ENCODE results near the gene ARHGEF38. TPM values are rescaled to one million over a fixed set of nuclear protein-coding genes. Genes with fewer than 3 reads are reported as not detected.

ARHGEF38 gene
- total RNA-seq, 2 donors from 2014 or later, result 0.51 to 2.1 TPM

- Histone ChIP-seq H3K9ac (ENCODE audit: extremely low read depth, low read length, poor library complexity, severe bottlenecking) (no peak overlapping the region), H3K9me3 (ENCODE audit: control insufficient read depth, low read length) (no peaks in the 10 kb centered on the region), H3K36me3 (ENCODE audit: control insufficient read depth, insufficient read depth, low read length) (no peaks in the 10 kb centered on the region), H3K4me3 (ENCODE audit: low read length) (no peak overlapping the region), H3K27ac (ENCODE audit: low read depth, low read length) (no peak overlapping the region), H3K27me3 (ENCODE audit: control insufficient read depth, insufficient read depth, low read length, poor library complexity, severe bottlenecking) (no peaks in the 10 kb centered on the region), H3K4me1 (ENCODE audit: control insufficient read depth, insufficient read depth, low read length) (no peaks in the 10 kb centered on the region)
- DNase-seq, result no peak
- no peak for TF ChIP-seq CTCF (conservative IDR thresholded peaks at IDR 0.05)
- Mint-ChIP-seq H3K4me3 (no peak overlapping the region), H3K9me3 (no peaks in the 10 kb centered on the region), H3K27me3 (ENCODE audit: insufficient read depth) (no peaks in the 10 kb centered on the region), H3K4me1 (peaks cover 20% of the 10 kb centered on the region), H3K27ac (no peak overlapping the region), H3K36me3 (ENCODE audit: low read depth) (no peaks in the 10 kb centered on the region)
- WGBS, 2 experiments (ENCODE audit: insufficient coverage in 1 of 2, insufficient read length in 1 of 2), result 93 to 100% methylated on average over 1 to 8 of the region's 8 CpGs
These were observed 79.5 kb downstream of the ARHGEF38 start for GRCh38 chr4:105631818-105632400.

- Mint-ChIP-seq H3K4me3 (no peak overlapping the region), H3K4me1 (peaks cover 17% of the 10 kb centered on the region), H3K9me3 (no peaks in the 10 kb centered on the region), H3K27me3 (ENCODE audit: insufficient read depth) (no peaks in the 10 kb centered on the region), H3K36me3 (ENCODE audit: low read depth) (no peaks in the 10 kb centered on the region), H3K27ac (no peak overlapping the region)
- Histone ChIP-seq H3K4me1 (ENCODE audit: control insufficient read depth, insufficient read depth, low read length) (no peaks in the 10 kb centered on the region), H3K4me3 (ENCODE audit: low read length) (no peak overlapping the region), H3K27ac (ENCODE audit: low read depth, low read length) (no peak overlapping the region), H3K36me3 (ENCODE audit: control insufficient read depth, insufficient read depth, low read length) (no peaks in the 10 kb centered on the region), H3K9ac (ENCODE audit: extremely low read depth, low read length, poor library complexity, severe bottlenecking) (no peak overlapping the region), H3K9me3 (ENCODE audit: control insufficient read depth, low read length) (no peaks in the 10 kb centered on the region), H3K27me3 (ENCODE audit: control insufficient read depth, insufficient read depth, low read length, poor library complexity, severe bottlenecking) (no peaks in the 10 kb centered on the region)
- DNase-seq, result peak; percentile 51
- WGBS, 2 experiments (ENCODE audit: insufficient coverage in 1 of 2, insufficient read length in 1 of 2), result 94% methylated on average over 3 of the region's 3 CpGs; no CpG with 5 or more reads in 1 of the 2 experiments
- peak; percentile 20 for TF ChIP-seq CTCF (conservative IDR thresholded peaks at IDR 0.05)
These were observed 80.2 kb downstream of the ARHGEF38 start for GRCh38 chr4:105632599-105632998.

- DNase-seq, result no peak
- no peaks in the 10 kb centered on the region for H3K27me3 ChIP-seq (ENCODE audit: control insufficient read depth, insufficient read depth, low read length, poor library complexity, severe bottlenecking)
- no peaks in the 10 kb centered on the region for H3K36me3 ChIP-seq (ENCODE audit: control insufficient read depth, insufficient read depth, low read length)
- Mint-ChIP-seq H3K36me3 (ENCODE audit: low read depth) (no peaks in the 10 kb centered on the region), H3K27ac (no peak overlapping the region), H3K27me3 (ENCODE audit: insufficient read depth) (no peaks in the 10 kb centered on the region), H3K9me3 (no peaks in the 10 kb centered on the region), H3K4me1 (peaks cover 12% of the 10 kb centered on the region), H3K4me3 (no peak overlapping the region)
- no peak overlapping the region for H3K27ac ChIP-seq (ENCODE audit: low read depth, low read length)
- TF ChIP-seq CTCF (conservative IDR thresholded peaks at IDR 0.05), result no peak
- WGBS, 2 experiments (ENCODE audit: insufficient coverage in 1 of 2, insufficient read length in 1 of 2), result 92 to 100% methylated on average over 1 to 3 of the region's 3 CpGs
- H3K9ac ChIP-seq (ENCODE audit: extremely low read depth, low read length, poor library complexity, severe bottlenecking), result no peak overlapping the region
- H3K4me3 ChIP-seq (ENCODE audit: low read length), result no peak overlapping the region
- H3K9me3 ChIP-seq (ENCODE audit: control insufficient read depth, low read length), result no peaks in the 10 kb centered on the region
- H3K4me1 ChIP-seq (ENCODE audit: control insufficient read depth, insufficient read depth, low read length), result no peaks in the 10 kb centered on the region
These were observed 80.8 kb downstream of the ARHGEF38 start for GRCh38 chr4:105633241-105633640.

Measured in endodermal cell (in vitro differentiated cells).